ENCODE results near the gene ANKRD1. TPM values are rescaled to one million over a fixed set of nuclear protein-coding genes. Genes with fewer than 3 reads are reported as not detected.

ANKRD1 gene
- total and polyA plus RNA-seq, 2 donors (not counting 1 experiment from before 2014, with no cell fraction given), result under 0.01 to 13.1 TPM

DNA sequence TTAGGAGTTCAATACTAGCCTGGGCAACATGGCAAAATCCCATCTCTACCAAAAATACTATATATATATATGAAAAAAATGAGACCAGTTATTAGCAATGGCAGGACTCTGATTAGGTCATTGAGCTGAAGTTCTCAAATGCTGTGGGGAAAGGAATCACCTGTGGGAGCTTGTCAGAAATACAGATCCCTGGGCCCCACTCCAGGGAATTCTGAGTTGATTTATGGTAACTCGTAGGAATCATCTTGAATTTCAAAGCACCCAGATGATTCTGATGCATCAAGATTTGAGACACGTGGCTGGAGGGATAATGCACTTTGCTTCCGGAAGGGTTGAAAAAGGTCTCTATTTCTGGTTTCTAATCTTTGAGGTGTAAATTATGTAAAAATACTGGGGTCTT lies 1.0 kb upstream of the ANKRD1 start:
- H3K79me2 ChIP-seq (ENCODE audit: control insufficient read depth, insufficient read depth, low read length), result no peaks in the 10 kb centered on the region
- no peak for DNase-seq (ENCODE audit: low read depth in 2 of 2)
- H3K36me3 ChIP-seq (ENCODE audit: control insufficient read depth, insufficient read depth, low read length), result no peaks in the 10 kb centered on the region
- H3K4me3 ChIP-seq (replicated peaks in 1 of 4; ENCODE audit: control extremely low read depth in 1 of 4, insufficient read depth in 1 of 4, low read depth in 3 of 4, low read length in 4 of 4), result no peak overlapping the region
- peaks cover 6% of the 10 kb centered on the region for H3K4me1 ChIP-seq (ENCODE audit: control insufficient read depth, extremely low read depth, insufficient read depth, low read length)
- TF ChIP-seq EZH2 (IDR thresholded peaks at IDR 0.05; ENCODE audit: low read length, missing control alignments), result no peak
- TF ChIP-seq CTCF (conservative IDR thresholded peaks at IDR 0.05 in 1 of 2, IDR thresholded peaks at IDR 0.05 in 1 of 2; ENCODE audit: low read depth in 1 of 2, low read length in 2 of 2), result no peak
- no peak overlapping the region for H3K27ac ChIP-seq (ENCODE audit: insufficient read depth, low read length)
- no peak overlapping the region for H3K9ac ChIP-seq (ENCODE audit: insufficient read depth, low read length)
- no peaks in the 10 kb centered on the region for H3K9me3 ChIP-seq (ENCODE audit: control insufficient read depth, insufficient read depth, low read depth, low read length)
- no peaks in the 10 kb centered on the region for H4K20me1 ChIP-seq (ENCODE audit: control insufficient read depth, extremely low read depth, insufficient read depth, low read length)
- H2AFZ ChIP-seq (ENCODE audit: low read length), result no peak overlapping the region
- H3K4me2 ChIP-seq (ENCODE audit: extremely low read depth, insufficient read depth, low read length), result no peak overlapping the region
- H3K27me3 ChIP-seq (ENCODE audit: control insufficient read depth, insufficient read depth, low read length), result no peaks in the 10 kb centered on the region

DNA sequence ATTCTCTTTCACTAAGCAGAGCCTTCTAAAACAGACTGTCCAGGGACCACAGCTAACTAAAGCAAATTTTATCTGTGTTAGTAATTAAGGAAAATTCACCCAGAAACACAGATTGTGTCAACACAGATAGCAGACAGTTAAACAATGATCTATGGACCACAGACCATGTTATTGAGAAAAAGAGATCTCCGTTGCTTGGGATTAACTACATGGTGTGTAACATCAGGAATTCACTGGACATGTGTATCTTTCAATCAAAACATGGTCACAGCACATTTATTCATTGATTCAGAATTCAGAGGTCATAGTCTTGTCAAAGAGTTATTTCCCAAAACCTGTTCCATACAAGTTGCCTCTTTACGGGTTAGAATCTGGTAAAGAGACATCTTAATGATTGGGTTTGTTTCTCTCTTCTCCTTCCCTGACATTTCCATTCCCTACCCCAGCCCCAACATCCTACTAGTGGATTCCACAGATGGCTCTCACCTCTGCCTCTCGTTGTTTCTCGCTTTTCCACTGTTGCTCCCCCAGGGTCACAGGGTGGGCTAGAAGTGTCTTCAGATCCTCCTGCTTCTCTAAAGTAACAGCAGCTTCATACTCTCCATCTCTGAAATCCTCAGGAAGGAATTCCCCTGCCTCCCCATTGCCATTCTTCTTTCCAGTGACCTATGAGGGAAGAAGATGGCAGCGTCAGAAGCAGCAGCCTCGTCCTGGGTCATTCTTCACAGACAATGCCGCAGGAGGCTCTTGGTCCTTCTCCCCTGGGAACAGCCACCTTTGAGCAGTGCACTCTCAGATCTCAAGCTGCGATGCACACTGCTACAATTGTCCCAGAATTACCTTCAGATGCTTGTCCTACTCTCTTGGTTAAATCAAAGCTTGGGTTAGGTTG lies 958 bp downstream of the ANKRD1 start:
- Histone ChIP-seq H2AFZ (ENCODE audit: low read length) (no peak overlapping the region), H3K36me3 (ENCODE audit: control insufficient read depth, insufficient read depth, low read length) (no peaks in the 10 kb centered on the region)

DNA sequence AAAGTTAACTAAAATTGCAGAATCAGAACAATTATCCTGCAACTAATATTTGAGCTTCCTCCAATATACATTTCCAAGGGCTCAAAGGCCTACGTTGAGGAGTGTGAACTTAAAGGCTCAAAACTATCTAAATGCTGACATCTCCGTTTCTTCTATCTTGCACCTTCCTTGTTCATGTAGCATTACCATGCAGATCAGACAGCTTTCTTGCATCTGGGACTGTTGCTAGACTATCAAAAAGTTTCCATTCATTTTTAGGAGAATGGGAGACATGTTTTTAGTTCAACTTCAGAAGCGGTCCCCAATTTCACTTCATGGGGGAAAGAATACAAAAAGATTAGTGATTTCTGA lies 2.9 kb downstream of the ANKRD1 start:
- no peaks in the 10 kb centered on the region for H3K9me3 ChIP-seq (ENCODE audit: control insufficient read depth, insufficient read depth, low read depth, low read length)
- DNase-seq (ENCODE audit: low read depth in 2 of 2), result no peak
- no peak overlapping the region for H3K27ac ChIP-seq (ENCODE audit: insufficient read depth, low read length)
- H3K79me2 ChIP-seq (ENCODE audit: control insufficient read depth, insufficient read depth, low read length), result no peaks in the 10 kb centered on the region
- no peak overlapping the region for H2AFZ ChIP-seq (ENCODE audit: low read length)
- no peak overlapping the region for H3K4me3 ChIP-seq (replicated peaks in 1 of 4; ENCODE audit: control extremely low read depth in 1 of 4, insufficient read depth in 1 of 4, low read depth in 3 of 4, low read length in 4 of 4)
- no peaks in the 10 kb centered on the region for H4K20me1 ChIP-seq (ENCODE audit: control insufficient read depth, extremely low read depth, insufficient read depth, low read length)
- H3K4me2 ChIP-seq (ENCODE audit: extremely low read depth, insufficient read depth, low read length), result no peak overlapping the region
- H3K27me3 ChIP-seq (ENCODE audit: control insufficient read depth, insufficient read depth, low read length), result no peaks in the 10 kb centered on the region
- peaks cover 6% of the 10 kb centered on the region for H3K4me1 ChIP-seq (ENCODE audit: control insufficient read depth, extremely low read depth, insufficient read depth, low read length)
- TF ChIP-seq CTCF (conservative IDR thresholded peaks at IDR 0.05 in 1 of 2, IDR thresholded peaks at IDR 0.05 in 1 of 2; ENCODE audit: low read depth in 1 of 2, low read length in 2 of 2) (no peak), EZH2 (IDR thresholded peaks at IDR 0.05; ENCODE audit: low read length, missing control alignments) (no peak)
- H3K9ac ChIP-seq (ENCODE audit: insufficient read depth, low read length), result no peak overlapping the region
- no peaks in the 10 kb centered on the region for H3K36me3 ChIP-seq (ENCODE audit: control insufficient read depth, insufficient read depth, low read length)

More for the DNA sequence above, 958 bp downstream of the ANKRD1 start:
- Histone ChIP-seq H3K4me2 (ENCODE audit: extremely low read depth, insufficient read depth, low read length) (no peak overlapping the region), H3K79me2 (ENCODE audit: control insufficient read depth, insufficient read depth, low read length) (no peaks in the 10 kb centered on the region), H4K20me1 (ENCODE audit: control insufficient read depth, extremely low read depth, insufficient read depth, low read length) (no peaks in the 10 kb centered on the region), H3K9ac (ENCODE audit: insufficient read depth, low read length) (no peak overlapping the region), H3K9me3 (ENCODE audit: control insufficient read depth, insufficient read depth, low read depth, low read length) (no peaks in the 10 kb centered on the region), H3K4me1 (ENCODE audit: control insufficient read depth, extremely low read depth, insufficient read depth, low read length) (peaks cover 6% of the 10 kb centered on the region), H3K27me3 (ENCODE audit: control insufficient read depth, insufficient read depth, low read length) (no peaks in the 10 kb centered on the region), H3K27ac (ENCODE audit: insufficient read depth, low read length) (no peak overlapping the region), H3K4me3 (replicated peaks in 1 of 4; ENCODE audit: control extremely low read depth in 1 of 4, insufficient read depth in 1 of 4, low read depth in 3 of 4, low read length in 4 of 4) (no peak overlapping the region)
- no peak for TF ChIP-seq CTCF (conservative IDR thresholded peaks at IDR 0.05 in 1 of 2, IDR thresholded peaks at IDR 0.05 in 1 of 2; ENCODE audit: low read depth in 1 of 2, low read length in 2 of 2)
- no peak for TF ChIP-seq EZH2 (IDR thresholded peaks at IDR 0.05; ENCODE audit: low read length, missing control alignments)
- DNase-seq (ENCODE audit: low read depth in 2 of 2), result no peak

All from fibroblast of lung (primary cell).